GM18867 (cell line): ENCODE measurements around the gene CTSE.
"Not testable (repeated sequence)": the region's sequence is repeated elsewhere in the genome, so short reads cannot be mapped to it uniquely, and the experiment has no call there.

Source experiments
- ATAC-seq: cut with Tn5 transposase; IDR thresholded peaks from one replicate; pipeline ENCODE4 v1.9.1; 2021; ENCODE audit warnings: mild to moderate bottlenecking, moderate library complexity; ENCODE audit not compliant: unreplicated experiment

The CTSE gene

GRCh38 chr1:206023695-206024094, at the start of gene CTSE:
CTSE (minus strand) TSS chr1:206023895; CDS start chr1:206023791, 104 bp downstream.
- no peak for ATAC-seq

DNA sequence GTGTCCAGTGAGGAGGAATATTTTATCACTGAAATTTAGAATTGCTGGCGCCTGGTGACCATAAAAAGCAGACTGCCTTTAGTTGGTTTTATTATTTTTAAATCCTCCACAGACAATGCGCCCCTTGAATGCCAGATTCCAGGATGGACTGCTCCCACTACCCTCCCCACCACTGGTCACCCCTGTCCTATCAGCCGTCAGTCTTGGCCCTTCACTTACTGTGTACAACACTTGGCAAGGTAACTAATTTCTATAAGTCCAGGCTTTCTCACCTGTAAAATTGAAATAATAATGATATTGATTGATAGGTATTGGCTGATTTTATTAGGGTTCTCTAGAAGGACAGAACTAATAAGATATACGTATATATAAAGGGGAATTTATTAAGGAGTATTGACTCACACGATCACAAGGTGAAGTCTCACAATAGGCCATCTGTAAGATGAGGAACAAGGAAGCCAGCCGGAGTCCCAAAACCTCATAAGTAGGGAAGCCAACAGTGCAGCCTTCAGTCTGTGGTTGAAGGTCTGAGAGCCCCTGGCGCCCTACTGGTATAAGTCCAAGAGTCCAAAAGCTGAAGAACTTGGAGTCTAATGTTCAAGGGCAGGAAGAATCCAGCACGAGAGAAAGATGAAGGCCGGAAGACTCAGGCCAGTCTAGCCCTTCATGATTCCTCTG, 47.1 kb upstream of the CTSE start:
- no peak for ATAC-seq

DNA sequence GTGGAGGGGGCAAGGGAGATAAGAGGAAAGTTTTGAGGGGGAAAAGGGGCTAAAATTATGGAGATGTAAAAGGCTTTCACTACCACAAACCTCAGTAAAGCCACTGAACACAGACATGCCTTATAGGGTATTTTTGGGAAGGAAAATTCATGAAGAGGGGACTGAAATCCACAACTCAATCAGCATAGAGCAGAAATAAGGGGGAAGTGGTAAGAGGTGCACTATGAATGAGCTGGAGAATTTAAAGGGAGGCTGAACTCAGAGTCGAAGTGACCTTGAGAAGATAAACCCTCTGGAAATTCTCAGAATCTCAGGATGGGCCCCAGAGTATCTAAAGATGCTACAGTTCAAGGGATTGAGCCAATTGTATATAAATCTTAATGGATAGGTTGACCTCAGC, 44.6 kb upstream of the CTSE start:
- no peak for ATAC-seq

DNA sequence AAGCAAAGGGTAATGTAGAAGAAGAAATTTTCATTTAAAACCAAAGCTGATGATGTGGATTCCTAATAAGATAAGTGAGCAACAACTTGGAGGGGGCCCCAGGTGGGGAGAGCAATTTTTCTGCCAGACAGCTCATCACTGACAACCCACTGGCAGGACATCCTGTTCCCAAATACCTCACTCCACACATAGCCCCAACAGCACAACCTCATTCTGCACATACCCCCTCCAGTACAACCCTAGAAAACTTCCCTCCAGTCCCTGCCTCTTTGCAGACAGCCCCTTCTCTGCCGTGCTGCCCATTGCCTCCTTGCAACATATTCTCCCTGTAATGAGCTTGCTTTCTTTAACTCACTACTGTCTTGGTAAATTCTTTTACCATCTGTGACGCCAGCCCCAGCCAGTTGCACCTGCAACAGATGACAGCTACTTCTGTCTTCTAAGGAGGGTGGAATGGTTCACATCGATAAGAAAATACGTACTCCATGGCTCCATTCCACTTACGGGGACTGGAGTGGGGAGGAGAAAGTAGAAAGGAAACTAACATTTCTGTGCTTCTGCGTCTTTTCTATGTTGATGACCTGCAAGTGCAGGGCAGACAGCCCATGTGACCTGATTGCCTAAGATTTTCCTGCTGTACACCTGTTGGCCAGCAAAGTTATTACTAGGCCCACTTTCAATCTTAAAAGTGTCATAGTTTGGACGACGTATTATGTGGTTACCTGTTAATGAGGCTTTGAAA, 44.0 kb upstream of the CTSE start:
- no peak for ATAC-seq

DNA sequence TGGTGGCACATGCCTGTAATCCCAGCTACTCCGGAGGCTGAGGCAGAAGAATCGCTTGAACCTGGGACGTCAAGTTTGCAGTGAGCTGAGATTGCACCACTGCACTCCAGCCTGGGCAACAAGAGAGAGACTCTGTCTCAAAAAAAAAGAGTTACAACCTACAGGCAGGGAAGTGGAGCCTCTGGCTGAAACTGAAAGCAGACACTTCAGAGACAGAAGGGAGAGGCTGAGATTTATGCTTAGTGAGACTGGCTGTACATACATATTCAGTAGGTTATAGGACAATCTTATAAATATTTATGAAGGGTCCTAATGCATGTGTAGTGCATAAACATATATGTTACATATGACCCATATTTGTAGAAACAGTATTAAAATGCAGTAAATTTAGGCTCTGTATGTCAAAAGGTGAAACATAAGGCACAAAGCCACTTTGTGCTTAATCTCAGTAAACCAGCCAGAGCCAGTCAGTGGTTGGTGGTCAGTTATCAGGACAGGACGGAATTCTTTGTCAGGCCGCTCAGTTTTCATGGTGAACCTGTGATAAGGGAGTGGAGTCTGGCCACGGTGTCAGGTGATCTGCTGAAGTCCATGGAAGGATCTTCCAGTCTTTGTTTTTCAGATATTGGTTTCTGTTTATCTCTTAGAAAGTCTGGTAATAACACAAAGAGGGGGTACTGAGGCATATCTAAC, 42.9 kb upstream of the CTSE start:
- ATAC-seq: peak; percentile 94

DNA sequence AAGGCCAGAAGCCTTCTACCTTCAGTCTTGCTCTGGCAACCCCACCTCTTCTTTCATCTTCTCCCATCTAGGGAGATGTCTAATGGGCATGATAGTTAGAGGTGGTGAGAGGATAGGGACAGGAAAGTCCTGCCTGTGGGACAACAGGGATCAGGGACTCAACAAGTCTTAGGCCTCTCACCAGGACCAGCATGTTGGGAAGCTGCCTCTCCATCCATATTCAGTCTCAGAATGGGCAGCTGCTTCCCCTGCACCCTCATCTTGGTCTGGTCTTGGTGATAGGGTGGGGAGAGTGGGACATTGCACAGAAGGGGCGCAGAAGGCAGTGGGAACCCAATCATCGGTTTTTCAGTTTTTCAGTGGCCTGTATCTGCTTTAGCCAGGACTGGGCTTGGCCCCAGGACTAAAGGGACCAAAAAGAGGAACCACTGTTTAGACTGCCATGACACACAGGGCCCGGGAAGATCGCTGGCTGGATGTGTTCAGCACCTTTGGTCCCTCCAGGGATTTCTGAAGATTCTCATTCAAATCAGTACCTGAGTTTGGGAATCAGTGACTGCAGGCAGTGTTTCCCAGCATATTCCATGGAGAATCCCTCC, 42.0 kb upstream of the CTSE start:
- no peak for ATAC-seq

DNA sequence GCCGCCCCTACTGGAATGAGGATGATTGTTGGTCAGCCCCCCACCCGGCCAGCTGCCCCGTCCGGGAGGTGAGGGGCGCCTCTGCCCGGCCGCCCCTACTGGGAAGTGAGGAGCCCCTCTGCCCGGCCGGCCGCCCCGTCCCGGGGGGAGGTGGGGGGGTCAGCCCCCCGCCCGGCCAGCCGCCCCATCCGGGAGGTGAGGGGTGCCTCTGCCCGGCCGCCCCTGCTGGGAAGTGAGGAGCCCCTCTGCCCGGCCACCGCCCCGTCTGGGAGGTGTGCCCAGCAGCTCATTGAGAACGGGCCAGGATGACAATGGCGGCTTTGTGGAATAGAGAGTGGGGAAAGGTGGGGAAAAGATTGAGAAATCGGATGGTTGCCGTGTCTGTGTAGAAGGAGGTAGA, 40.8 kb upstream of the CTSE start:
- not testable (repeated sequence) for ATAC-seq

- not testable (repeated sequence) for ATAC-seq
Observed at GRCh38 chr1:206064001-206064400, 40.3 kb upstream of the CTSE start.

- ATAC-seq: no peak
Observed at GRCh38 chr1:206062464-206062863, 38.8 kb upstream of the CTSE start.

GRCh38 chr1:206060844-206061243, 37.1 kb upstream of the CTSE start:
- ATAC-seq: no peak

GRCh38 chr1:206059355-206059915, 35.7 kb upstream of the CTSE start:
- no peak for ATAC-seq

DNA sequence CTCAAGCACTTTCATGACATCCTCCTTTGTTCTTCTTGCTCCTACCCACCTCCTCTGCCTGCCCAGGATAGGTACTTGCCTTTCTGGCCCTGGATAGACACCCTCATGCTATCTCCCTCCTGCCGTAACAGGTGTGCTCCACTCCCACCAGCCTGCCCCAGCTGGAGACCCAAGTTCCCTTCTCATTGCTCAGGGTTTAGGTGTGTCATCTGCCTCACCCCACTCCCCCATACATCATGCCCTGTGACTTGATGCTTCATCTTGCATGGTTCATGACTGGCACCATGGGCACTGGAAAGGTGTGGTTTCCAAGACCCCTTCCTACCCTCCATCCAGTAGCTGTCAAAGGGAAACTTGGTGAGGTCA, 35.2 kb upstream of the CTSE start:
- ATAC-seq: no peak

DNA sequence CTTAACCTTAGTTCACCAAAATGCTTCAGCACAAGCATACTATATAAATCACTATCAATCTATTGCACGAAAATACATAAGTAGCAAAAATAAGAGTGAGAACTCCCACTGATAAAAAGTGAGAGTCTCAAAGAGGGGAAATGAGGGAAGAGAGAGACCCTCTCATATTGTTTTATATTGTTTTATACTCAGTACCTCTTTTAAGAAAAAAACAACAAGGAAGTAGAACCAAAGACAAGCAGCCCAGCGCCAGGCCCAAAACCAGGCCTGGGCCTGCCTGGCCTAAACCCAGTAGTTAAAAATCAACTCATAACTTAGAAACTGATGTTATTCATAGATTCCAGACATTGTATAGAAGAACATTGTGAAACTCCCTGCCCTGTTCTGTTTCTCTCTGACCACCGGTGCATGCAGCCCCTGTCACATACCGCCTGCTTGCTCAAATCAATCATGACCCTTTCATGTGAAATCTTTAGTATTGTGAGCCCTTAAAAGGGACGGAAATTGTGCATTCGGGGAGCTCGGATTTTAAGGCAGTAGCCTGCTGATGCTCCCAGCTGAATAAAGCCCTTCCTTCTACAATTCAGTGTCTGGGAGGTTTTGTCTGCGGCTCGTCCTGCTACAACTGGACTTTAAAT, 34.7 kb upstream of the CTSE start:
- not testable (repeated sequence) for ATAC-seq

GRCh38 chr1:206055639-206056323, 32.1 kb upstream of the CTSE start:
- not testable (repeated sequence) for ATAC-seq

- not testable (repeated sequence) for ATAC-seq
Observed at GRCh38 chr1:206055069-206055625, 31.5 kb upstream of the CTSE start.

- ATAC-seq: not testable (repeated sequence)
Observed at GRCh38 chr1:206053616-206054015, 29.9 kb upstream of the CTSE start.

DNA sequence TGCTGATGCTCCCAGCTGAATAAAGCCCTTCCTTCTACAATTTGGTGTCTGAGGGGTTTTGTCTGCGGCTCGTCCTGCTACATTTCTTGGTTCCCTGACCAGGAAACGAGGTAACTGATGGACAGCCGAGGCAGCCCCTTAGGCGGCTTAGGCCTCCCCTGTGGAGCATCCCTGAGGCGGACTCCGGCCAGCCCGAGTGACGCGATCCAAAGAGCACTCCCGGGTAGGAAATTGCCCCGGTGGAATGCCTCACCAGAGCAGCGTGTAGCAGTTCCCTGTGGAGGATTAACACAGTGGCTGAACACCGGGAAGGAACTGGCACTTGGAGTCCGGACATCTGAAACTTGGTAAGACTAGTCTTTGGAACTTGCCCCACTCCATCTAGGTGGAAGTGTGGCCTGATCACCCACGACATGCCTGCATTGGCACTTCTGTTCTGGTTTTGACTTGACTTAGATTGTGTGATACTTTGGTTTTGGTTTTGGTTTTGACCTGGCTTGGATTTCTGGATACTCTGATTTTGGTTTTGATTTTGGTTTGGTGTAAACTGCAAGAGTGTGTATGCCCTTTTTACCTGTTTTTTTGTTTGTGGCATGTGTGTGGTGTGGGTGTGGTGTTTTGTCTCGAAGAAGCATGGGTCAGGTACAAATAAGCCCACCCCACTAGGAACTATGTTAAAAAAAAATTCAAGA, 29.4 kb upstream of the CTSE start, which contains the start of gene RHEX:
Gene RHEX, plus strand, starts transcription at position 255 of the 692 bp plus-strand sequence. CDS start 44,656 bp downstream, outside the sequence.
- not testable (repeated sequence) for ATAC-seq

- ATAC-seq: not testable (repeated sequence)
Observed at GRCh38 chr1:206052231-206052865, 28.7 kb upstream of the CTSE start.
